GM12873 (cell line): Measurements from ENCODE around the gene CTAG2.
"Not testable (repeated sequence)": the region's sequence is repeated elsewhere in the genome, so short reads cannot be mapped to it uniquely, and the experiment has no call there.

Experiments used
- TF ChIP-seq, protein P1 (sequence below): IDR thresholded peaks from 2 replicates; pipeline ENCODE4 v1.5.1; 2012; ENCODE audit warnings: low read depth, mild to moderate bottlenecking, moderate library complexity, low read length, control low read depth; ENCODE audit not compliant: insufficient read depth; ENCODE audit errors: missing control alignments

Gene CTAG2

DNA sequence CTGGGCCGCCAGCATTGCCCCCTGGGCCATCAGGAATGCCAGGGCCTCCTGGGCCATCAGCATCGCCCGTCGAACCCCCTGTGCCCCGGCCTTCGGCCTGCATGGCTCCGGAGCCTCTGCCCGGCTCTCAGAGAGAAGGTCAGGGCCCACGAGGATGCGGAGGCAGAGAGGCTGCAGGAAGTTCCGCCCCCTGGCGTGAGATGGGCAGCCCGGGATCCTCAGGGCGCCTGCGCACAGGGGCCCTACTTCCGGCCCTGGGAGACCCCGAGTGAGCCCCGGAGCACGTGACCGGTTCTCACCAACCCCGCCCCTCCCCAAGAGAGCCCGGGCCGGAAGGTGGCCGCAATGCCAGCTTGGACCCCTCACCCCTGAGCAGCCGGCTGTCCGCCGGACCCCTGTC lies at the start of gene CTAG2:
Gene CTAG2 (minus strand): TSS at position 167 of the 400 bp plus-strand sequence. CDS start 64 bp downstream, at position 103.
- TF ChIP-seq, protein P1, sequence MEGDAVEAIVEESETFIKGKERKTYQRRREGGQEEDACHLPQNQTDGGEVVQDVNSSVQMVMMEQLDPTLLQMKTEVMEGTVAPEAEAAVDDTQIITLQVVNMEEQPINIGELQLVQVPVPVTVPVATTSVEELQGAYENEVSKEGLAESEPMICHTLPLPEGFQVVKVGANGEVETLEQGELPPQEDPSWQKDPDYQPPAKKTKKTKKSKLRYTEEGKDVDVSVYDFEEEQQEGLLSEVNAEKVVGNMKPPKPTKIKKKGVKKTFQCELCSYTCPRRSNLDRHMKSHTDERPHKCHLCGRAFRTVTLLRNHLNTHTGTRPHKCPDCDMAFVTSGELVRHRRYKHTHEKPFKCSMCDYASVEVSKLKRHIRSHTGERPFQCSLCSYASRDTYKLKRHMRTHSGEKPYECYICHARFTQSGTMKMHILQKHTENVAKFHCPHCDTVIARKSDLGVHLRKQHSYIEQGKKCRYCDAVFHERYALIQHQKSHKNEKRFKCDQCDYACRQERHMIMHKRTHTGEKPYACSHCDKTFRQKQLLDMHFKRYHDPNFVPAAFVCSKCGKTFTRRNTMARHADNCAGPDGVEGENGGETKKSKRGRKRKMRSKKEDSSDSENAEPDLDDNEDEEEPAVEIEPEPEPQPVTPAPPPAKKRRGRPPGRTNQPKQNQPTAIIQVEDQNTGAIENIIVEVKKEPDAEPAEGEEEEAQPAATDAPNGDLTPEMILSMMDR, result not testable (repeated sequence)

GRCh38 chrX:154698630-154699248 lies 45.4 kb upstream of the CTAG2 start:
- TF ChIP-seq, protein P1, result no peak

DNA sequence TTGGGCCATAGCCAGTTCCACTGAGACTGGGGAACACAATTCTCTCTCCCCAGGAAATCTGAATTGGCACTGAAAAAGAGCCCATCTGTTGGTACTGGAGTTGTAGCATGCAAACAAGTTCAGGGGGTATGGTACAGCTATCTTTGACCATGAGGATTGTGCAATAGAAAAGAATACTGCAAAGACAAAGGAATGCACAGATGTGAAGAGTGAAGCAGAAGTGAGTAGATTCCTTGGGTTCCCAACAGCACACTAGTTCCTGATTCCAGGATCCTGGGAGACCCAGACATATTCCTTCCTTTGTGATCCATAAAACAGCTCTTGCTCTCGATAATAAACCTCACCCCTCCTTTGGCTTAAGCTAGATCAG lies 43.3 kb upstream of the CTAG2 start:
- TF ChIP-seq, protein P1, result no peak

DNA sequence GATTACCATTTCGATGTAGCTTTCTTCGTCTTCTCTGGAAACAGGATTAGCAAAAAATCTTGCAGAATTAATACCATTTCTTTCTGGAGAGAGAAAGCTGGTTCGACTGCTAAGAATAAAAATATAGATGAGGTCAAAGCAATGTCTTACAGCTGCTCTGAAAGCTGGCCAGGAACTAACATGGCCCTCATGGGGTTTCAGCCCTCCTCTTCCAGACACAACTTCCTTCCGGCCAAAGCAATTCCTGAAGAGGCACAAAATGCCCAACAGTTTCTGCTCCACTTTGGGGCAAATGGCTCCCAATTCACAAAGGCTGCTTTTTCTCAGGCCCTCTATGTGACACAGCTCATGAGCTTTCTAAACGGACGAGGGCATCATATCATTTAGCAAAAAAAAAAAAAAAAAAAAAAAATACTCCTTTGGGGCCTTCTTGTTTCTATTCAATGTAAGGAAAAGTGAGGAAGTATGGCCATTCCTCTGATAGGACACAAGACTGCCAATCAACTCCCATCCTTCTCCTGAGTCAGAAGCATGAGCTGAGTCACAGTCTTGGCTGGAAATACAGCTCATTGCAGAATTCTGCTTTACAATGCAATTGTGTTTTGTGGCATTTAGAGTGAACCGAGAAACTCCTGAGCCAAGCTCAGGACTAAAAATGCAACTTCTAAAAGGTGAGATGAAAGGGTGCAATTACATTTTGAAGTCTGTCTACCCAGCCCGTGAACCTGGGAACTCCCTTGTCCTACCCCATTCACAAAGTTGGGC lies 42.7 kb upstream of the CTAG2 start:
- TF ChIP-seq, protein P1, result no peak

GRCh38 chrX:154693394-154693793 lies 40.0 kb upstream of the CTAG2 start:
- TF ChIP-seq, protein P1, result no peak

DNA sequence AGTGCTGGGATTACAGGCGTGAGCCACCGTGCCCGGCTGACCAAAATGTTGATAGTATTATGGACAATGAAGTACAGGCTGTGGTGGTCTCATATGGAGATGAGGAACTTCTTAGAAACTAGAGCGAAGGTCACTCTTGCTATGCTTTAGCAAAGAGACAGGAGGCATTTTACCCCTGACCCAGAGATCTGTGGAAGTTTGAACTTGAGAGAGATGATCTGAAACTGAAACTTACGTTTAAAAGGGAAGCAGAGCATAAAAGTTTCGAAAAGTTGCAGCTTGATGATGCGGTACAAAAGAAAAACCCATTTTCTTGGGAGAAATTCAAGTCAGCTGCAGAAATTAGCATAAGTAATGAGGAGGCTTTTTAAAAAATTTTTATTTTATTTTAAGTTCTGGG lies 8.5 kb upstream of the CTAG2 start:
- TF ChIP-seq, protein P1, result no peak

DNA sequence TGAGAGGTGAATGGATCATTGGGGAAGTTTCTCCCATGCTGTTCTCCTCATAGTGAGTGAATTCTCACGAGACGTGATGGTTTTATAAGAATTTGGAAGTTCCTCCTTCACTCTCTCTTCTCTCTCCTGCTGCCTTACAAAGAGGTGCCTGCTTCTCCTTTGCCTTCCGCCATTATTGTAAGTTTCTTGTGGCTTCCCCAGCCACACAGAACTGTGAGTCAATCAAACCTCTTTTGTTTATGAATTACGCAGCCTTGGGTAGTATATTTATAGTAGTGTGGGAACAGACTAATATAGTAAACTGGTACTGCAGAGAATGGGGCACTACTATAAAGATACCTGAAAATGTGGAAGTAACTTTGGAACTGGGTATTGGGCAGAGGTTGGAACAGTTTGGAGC lies 7.8 kb upstream of the CTAG2 start:
- TF ChIP-seq, protein P1, result no peak
